Right cardiac atrium (tissue), 5 donors: ENCODE measurements around the gene PIN1. TPM values are rescaled to one million over a fixed set of nuclear protein-coding genes. Genes with fewer than 3 reads are reported as not detected.

Source experiments
- ATAC-seq, 2 donors: fragments of 200-7000 bp; cut with Tn5 transposase; one replicate each; pipeline versions ENCODE4 v1.8.0 to v1.9.1; 2020; ENCODE audit warnings: moderate library complexity in 2 of 2, mild to moderate bottlenecking in 1 of 2
- DNase-seq, 3 donors: peaks; one replicate each; pipeline ENCODE4 v3.0.0-alpha.2; 2020
- H3K27ac ChIP-seq: one replicate; pipeline ENCODE4 v1.5.1; 2013; ENCODE audit warnings: mild to moderate bottlenecking, low read length, control low read depth, moderate library complexity
- H3K27me3 ChIP-seq: one replicate; pipeline ENCODE4 v1.6.1; 2013; ENCODE audit not compliant: control insufficient read depth, insufficient read depth
- H3K4me1 ChIP-seq: one replicate; pipeline ENCODE4 v1.6.1; 2013; ENCODE audit warnings: low read length; ENCODE audit not compliant: control insufficient read depth, insufficient read depth
- H3K4me3 ChIP-seq: one replicate; pipeline ENCODE4 v1.5.1; 2013; ENCODE audit warnings: low read length, control low read depth
- H3K9me3 ChIP-seq: one replicate; pipeline ENCODE4 v1.6.1; 2013; ENCODE audit warnings: low read length; ENCODE audit not compliant: control insufficient read depth
- WGBS: extraction: QIAGEN DNeasy Blood & Tissue Kit; methylation state at CpG from one replicate; pipeline ENCODE4 v1.1.7; 2013; 5-methylcytosine and 5-hydroxymethylcytosine counted together
- intact Hi-C, 4 donors: fragments of 100-400 bp; cut with DNase I; formaldehyde crosslinking; loops; one replicate each; pipeline versions ENCODE4 v1.11.0 to v1.14.0; 2022 to 2023
- polyA plus RNA-seq: library from polyadenylated mRNA; stranded (reverse); fragments of 200-250 nt; gene quantifications from one replicate; pipeline ENCODE4 v1.2.3, GENCODE V29; 2013
- total RNA-seq, 4 donors: library from RNA; stranded (reverse); fragmentation: NEBNext Ultra II Directional; extraction: Animal tissue kit (Norgen Biotek cat#: 25700); gene quantifications; one replicate each; pipeline ENCODE4 v1.2.1, GENCODE V29; 2021
- donor health status: healthy with polysubstance abuse.
- donor health status: DM: no; HTN: yes; CAD: no.
- donor health status: DM: no; HTN: no; CAD: no.
- donor health status: DM: no; HTN: yes; CAD: no; lungs with severe emphysema.
- donor health status: DM: yes; HTN: yes; CAD: no.

The PIN1 gene
- total and polyA plus RNA-seq, 5 donors: 81.9 to 113 (median 92.5) TPM

DNA sequence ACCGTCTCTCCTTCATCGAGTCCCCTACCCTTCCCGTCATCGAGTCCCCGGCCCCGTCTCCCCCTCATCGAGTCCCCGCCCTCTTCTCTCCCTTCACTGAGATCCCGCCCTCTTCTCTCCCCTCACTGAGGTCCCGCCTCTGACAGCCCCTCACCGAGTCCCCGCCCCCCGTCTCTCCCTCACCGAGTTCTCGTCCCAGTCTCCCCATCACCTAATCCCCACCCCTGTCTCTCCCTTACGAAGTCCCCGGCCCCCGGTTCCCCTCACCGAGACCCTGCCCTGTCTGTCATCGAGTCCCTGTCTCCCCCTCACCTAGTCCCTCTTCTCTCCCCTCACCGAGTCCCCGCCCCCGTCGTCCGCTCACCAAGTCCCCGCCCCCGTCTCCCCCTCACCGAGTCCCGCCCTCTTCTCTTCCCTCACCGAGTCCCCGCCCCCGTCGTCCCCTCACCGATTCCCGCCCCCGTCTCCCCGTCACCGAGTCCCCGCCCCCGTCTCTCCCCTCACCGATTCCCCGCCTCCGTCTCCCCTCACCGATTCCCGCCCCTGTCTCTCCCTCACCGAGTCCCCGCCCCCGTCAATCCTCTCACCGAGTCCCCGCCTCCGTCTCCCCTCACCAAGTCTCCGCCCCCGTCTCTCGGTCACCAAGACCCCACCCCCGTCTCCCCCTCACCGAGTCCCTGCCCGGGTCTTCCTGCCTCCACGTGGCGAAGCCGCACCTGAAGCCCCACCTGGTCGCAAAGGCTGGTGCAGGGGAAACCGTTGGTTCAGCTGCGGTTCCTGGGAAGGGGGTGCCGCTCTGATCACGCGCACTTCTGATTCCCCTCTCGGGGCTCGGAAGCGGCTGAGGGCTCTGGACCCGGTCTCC is 42.7 kb upstream of the PIN1 start:
- Histone ChIP-seq H3K4me3 (peak overlapping the region; percentile 65), H3K27me3 (no peaks in the 10 kb centered on the region), H3K27ac (peak overlapping the region; percentile 92), H3K9me3 (no peaks in the 10 kb centered on the region), H3K4me1 (peaks cover 2% of the 10 kb centered on the region)
- intact Hi-C loops: loop anchor here in 3 of 4 donors (5.0 to 10.0 kb wide), 4 partner anchors 168 to 658 kb away; partner anchors contain the start of gene ZNF561 (in 2 of the 3)
- WGBS: 4% methylated on average over 70 of the region's 70 CpGs
- DNase-seq (peak; percentile 96 to 97 (median 97)), ATAC-seq (peak; percentile 83 to 87)

DNA sequence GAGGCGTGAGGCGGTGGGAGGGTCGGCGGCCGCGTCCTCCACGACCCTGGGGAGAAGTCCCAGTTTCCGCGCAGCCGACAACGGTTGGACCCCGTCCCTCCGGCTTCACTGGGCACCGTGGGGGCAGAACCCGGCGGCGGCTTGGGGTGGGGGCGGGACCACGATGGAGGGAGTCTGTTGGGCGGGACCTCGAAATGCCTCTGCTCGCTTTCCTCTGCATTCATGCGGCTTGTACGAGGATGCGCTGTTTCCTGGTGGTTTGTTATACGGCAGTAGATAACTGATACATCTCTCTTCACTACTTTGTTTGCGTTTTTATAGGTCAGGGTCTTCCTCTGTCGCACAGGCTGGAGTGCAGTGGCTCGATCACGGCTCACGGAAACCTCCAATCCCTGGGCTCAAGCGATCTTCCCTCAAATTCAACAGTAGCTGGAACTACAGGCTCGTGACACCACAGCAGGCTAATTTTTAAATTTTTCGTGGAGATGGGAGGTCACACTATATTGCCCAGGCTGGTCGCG is 42.0 kb upstream of the PIN1 start:
- peaks cover 2% of the 10 kb centered on the region for H3K4me1 ChIP-seq
- H3K4me3 ChIP-seq: peak overlapping the region; percentile 65
- WGBS: 16% methylated on average over 36 of the region's 36 CpGs
- intact Hi-C loops: loop anchor here in 3 of 4 donors (5.0 to 10.0 kb wide), 4 partner anchors 168 to 658 kb away; partner anchors contain the start of gene ZNF561 (in 2 of the 3)
- no peaks in the 10 kb centered on the region for H3K27me3 ChIP-seq
- H3K27ac ChIP-seq: peak overlapping the region; percentile 78
- H3K9me3 ChIP-seq: no peaks in the 10 kb centered on the region
- ATAC-seq (peak; percentile 34 to 45), DNase-seq (peak; percentile 70 to 89 (median 86))

DNA sequence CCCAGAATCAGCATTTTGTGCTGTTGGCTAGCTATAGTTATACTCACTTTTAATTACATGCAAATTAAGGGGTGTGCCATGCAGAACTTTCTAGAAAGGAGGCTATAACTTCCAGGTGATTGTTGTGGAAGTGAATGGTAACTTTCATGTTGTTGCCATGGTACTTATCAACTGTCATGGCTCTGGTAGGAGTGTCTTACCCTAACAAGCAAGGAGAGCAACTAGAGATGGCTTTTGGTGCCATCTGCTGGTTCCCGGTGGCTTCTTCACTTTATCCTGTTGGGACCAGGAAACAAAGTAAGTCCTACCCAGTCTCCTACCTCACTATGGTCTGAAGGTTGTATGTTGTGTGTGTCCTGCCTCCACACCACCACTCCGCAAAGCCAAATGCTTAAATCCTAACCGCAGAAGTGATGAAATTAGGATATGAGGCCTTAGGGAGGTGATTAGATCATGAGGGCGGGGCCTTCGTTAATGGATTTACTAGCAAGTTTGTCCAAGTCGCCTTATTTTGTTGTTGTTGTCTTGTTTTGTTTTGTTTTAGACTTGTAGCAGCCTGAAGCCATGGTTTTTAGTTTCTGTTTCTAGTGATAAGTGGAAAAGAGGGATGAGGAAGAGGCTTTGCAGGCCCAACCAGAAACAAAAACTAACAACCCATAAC is 38.9 kb upstream of the PIN1 start:
- WGBS: 43% methylated on average over 6 of the region's 6 CpGs
- Histone ChIP-seq H3K27ac (no peak overlapping the region), H3K27me3 (no peaks in the 10 kb centered on the region), H3K9me3 (no peaks in the 10 kb centered on the region), H3K4me1 (no peaks in the 10 kb centered on the region), H3K4me3 (no peak overlapping the region)
- intact Hi-C loops: loop anchor here (5.0 to 10.0 kb wide), 6 partner anchors 169 to 661 kb away; partner anchors contain the start of gene ZNF561 (in 1 of the 4)
- ATAC-seq (peak; percentile 7 to 8), DNase-seq (peak; percentile 72 to 91 (median 87))

DNA sequence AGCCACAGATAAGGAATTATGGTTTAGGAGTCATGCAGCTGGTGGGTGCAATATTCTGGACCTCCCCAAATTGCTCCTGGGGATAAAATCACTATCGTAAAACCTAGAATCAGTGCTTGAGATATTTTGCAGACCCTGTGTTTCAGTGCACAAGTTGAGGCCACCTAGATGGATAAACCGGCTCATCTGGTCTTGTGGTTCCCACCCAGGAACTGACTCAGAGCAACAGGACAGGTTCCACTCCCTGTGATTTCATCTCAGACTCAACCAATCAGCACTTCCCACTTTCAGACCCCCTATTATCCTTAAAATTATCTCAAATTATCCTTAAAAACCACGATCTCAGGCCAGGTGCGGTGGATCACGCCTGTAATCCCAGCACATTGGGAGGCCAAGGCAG is 37.2 kb upstream of the PIN1 start:
- WGBS: 87% methylated on average over 5 of the region's 5 CpGs
- no peak for ATAC-seq
- intact Hi-C loops: loop anchor here (5.0 to 10.0 kb wide), 6 partner anchors 171 to 663 kb away; partner anchors contain the start of gene ZNF561 (in 1 of the 4)
- Histone ChIP-seq H3K4me3 (no peak overlapping the region), H3K27me3 (no peaks in the 10 kb centered on the region), H3K27ac (no peak overlapping the region), H3K4me1 (no peaks in the 10 kb centered on the region), H3K9me3 (no peaks in the 10 kb centered on the region)
- DNase-seq: no peak

DNA sequence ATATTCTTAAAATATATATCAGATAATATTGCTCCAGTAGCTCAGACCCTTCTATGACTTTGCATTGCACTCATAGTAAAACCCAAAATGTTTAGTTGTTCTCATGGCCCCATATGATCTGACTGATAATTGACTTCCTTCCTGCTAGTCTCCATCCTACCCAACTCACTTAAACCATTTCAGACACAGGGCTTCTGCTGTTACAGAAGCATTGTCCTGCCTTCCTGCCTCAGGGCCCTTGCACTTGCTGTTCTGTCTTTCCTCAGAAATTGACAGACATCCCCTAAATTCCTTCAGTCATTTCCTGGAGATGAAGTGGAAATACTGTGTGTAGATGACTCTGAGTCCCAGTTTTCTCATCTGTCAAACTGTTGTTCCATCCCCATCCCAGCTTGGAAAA is 36.0 kb upstream of the PIN1 start:
- H3K4me1 ChIP-seq: no peaks in the 10 kb centered on the region
- intact Hi-C loops: loop anchor here (5.0 to 10.0 kb wide), 6 partner anchors 172 to 664 kb away; partner anchors contain the start of gene ZNF561 (in 1 of the 4)
- ATAC-seq: no peak

DNA sequence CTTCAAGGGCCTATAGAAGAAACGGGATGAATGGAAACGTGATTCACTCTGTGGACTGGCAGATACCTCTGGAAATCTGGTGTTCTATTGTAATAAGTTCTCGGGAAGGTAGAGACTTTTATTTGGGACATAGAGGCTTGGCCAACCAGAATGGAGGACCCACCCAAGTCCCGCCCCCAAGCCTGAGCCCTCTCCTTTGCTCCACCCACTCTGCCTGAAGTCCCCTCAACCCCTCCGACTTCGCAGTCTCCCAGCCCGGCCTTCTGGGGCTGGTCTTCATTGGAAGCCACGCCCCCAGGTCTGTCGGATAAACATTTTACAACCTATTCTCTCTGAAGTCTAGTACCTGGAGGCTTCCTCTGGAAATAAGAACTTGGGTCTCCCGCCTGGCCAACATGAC is 33.1 kb upstream of the PIN1 start:
- Histone ChIP-seq H3K9me3 (no peaks in the 10 kb centered on the region), H3K27me3 (no peaks in the 10 kb centered on the region), H3K4me1 (no peaks in the 10 kb centered on the region), H3K27ac (no peak overlapping the region), H3K4me3 (no peak overlapping the region)
- ATAC-seq (no peak), DNase-seq (no peak)
- 91% methylated on average over 10 of the region's 10 CpGs for WGBS
- intact Hi-C loops: no loop called here

More for the DNA sequence above, 36.0 kb upstream of the PIN1 start:
- Histone ChIP-seq H3K27ac (no peak overlapping the region), H3K27me3 (no peaks in the 10 kb centered on the region), H3K9me3 (no peaks in the 10 kb centered on the region), H3K4me3 (no peak overlapping the region)
- DNase-seq: no peak

DNA sequence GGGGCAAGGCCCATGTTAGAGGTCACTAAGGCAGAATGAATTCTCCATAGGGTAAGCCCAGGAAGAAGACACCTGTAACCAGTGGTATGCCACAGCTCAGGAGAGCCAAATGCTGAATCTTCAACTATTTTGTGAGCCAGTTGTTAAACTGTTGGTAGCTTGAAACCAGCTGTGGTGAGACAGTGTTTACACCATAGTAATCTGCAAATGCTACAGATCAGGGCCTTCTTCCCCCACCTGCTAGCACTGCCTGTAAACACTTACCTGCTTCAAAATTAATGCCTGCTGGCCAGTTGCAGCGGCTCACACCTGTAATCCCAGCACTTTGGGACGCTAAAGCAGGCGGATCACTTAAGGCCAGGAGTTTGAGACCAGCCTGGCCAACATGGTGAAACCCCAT is 28.3 kb upstream of the PIN1 start:
- H3K4me1 ChIP-seq: no peaks in the 10 kb centered on the region
- 94% methylated on average over 3 of the region's 3 CpGs for WGBS
- H3K4me3 ChIP-seq: no peak overlapping the region
- no peak overlapping the region for H3K27ac ChIP-seq
- DNase-seq: no peak
- H3K9me3 ChIP-seq: no peaks in the 10 kb centered on the region
- H3K27me3 ChIP-seq: no peaks in the 10 kb centered on the region
- no peak for ATAC-seq
- intact Hi-C loops: no loop called here

DNA sequence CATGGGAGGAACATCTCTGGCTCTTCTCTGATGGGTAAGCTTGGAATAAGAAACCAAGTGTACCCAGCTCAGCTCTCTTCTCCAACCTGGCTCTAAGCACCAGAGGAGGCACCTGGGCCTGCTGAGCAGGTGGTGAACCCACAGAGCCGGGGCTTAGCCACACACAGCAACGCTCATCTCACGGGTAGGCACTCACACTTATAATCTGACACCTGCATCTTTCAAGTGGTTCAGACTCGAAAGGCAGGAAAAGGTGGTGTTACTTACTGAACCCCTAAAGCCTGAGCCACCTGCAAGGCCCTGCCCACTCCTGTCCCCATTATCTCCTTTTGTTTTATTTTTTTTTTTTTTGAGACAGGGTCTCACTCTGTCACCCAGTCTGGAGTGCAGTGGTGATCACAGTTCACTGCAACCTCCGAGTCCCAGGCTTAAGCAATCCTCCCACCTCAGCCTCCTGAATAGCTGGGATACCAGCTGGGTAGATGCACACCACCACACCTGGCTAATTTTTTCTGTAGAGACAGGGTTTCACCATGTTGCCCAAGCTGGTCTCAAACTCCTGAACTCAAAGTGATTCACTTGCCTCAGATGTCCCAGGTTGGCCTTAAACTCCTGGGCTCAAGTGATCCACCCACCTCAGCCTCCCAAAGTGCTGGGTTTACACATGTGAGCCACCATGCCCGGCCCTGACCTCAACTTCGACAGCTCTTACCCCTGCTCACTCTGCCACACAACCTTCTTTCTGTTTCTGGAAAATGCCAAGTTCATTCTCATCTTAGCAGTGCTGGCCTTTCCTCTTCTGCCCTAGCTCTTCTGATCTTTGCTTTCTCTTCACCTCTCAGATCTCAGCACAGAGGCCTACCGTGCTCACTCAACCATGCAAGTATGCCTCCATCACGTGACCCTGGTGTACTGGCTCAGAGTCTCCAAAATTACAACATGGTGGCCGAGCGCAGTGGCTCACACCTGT is 26.0 kb upstream of the PIN1 start:
- Histone ChIP-seq H3K4me1 (no peaks in the 10 kb centered on the region), H3K27ac (no peak overlapping the region), H3K4me3 (no peak overlapping the region), H3K27me3 (no peaks in the 10 kb centered on the region), H3K9me3 (no peaks in the 10 kb centered on the region)
- intact Hi-C loops: no loop called here
- no peak for DNase-seq
- 88% methylated on average over 11 of the region's 11 CpGs for WGBS
- no peak for ATAC-seq

DNA sequence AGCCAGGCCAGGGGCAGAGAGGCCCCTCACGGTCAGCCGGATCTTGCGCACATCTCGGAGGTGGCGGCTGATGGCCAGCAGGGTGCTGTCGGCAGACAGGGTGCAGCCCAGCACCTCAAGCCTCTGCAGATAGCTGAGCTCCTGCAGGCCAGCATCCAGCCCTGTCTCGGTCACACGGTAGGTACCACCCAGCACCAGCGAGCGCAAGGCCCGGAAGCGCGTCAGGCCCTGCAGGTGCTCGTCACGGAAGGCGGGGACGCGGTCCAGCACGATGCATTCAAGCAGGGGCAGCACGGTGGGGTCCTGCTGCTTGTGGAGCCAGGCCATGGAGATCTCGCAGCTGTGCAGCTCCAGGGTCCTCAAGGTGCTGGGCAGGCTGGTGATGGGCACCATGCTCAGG is 24.0 kb upstream of the PIN1 start:
- peak in 1 of 3 donors; percentile 58 for DNase-seq
- Histone ChIP-seq H3K4me1 (no peaks in the 10 kb centered on the region), H3K27me3 (no peaks in the 10 kb centered on the region), H3K27ac (no peak overlapping the region), H3K9me3 (no peaks in the 10 kb centered on the region), H3K4me3 (no peak overlapping the region)
- intact Hi-C loops: no loop called here
- WGBS: 95% methylated on average over 21 of the region's 21 CpGs
- ATAC-seq: peak; percentile 28 to 36

DNA sequence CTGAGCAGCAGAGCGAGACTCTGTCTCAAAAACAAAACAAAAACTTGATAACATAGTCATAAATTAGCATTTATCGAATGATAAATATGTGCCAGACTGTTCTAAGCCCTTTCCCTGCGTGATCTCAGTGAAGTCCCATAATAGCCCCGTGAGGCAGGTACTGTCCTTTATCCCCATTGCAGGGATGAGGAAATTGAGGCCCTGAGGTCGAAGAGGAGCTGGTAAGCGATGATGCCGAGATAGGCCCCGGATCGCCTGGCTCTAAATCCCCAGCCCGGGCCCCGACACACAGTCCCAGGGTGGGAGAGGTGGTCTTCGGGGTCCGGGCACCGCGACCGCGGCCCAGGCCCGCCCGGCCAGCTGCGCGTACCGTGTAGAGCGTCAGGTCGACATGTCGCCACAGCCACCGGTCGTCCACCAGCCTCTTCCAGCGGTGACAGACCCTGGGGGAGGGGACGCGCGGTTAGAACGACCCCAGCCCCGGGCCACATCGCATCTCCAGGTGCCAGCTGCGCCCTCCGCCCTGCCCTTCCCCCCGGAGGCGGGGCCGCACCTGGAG is 16.9 kb upstream of the PIN1 start:
- WGBS: 4% methylated on average over 39 of the region's 39 CpGs
- DNase-seq (no peak), ATAC-seq (peak; percentile 0 to 7)
- no peaks in the 10 kb centered on the region for H3K9me3 ChIP-seq
- H3K4me3 ChIP-seq: peak overlapping the region; percentile 51
- H3K27ac ChIP-seq: peak overlapping the region; percentile 91
- H3K4me1 ChIP-seq: peaks cover 2% of the 10 kb centered on the region
- no peaks in the 10 kb centered on the region for H3K27me3 ChIP-seq
- intact Hi-C loops: no loop called here
